Measurements from ENCODE around the gene HTR4. TPM values are rescaled to one million over a fixed set of nuclear protein-coding genes. Genes with fewer than 3 reads are reported as not detected.
A peak's percentile ranks its signal among the peaks of the same experiment; 100 is the strongest.

The HTR4 gene
- total RNA-seq, 1 donor from 2014 or later, result 0.99 TPM

DNA sequence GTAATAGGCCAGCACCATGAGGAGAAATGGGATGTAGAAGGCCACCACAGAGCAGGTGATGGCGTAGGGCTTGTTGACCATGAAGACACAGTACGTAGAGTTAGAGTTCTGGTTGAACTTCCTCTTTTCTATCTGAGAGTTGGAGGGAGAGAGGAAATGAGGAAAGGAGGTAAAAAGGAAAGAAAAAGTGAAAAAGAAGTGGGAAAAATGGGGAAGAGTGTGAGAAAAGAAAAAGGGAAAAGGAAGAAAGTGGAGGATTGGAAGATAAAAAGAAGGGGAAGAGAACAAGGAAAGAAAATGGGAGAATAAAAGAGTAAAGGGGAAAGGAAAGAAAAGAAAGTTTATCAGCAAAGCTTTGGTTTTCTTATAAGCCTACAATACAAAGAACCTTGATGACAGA is 144.4 kb downstream of the HTR4 start:
- TF ChIP-seq, protein P1, sequence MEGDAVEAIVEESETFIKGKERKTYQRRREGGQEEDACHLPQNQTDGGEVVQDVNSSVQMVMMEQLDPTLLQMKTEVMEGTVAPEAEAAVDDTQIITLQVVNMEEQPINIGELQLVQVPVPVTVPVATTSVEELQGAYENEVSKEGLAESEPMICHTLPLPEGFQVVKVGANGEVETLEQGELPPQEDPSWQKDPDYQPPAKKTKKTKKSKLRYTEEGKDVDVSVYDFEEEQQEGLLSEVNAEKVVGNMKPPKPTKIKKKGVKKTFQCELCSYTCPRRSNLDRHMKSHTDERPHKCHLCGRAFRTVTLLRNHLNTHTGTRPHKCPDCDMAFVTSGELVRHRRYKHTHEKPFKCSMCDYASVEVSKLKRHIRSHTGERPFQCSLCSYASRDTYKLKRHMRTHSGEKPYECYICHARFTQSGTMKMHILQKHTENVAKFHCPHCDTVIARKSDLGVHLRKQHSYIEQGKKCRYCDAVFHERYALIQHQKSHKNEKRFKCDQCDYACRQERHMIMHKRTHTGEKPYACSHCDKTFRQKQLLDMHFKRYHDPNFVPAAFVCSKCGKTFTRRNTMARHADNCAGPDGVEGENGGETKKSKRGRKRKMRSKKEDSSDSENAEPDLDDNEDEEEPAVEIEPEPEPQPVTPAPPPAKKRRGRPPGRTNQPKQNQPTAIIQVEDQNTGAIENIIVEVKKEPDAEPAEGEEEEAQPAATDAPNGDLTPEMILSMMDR (IDR thresholded peaks at IDR 0.05; ENCODE audit: borderline replicate concordance), result no peak
- no peak overlapping the region for H3K4me3 ChIP-seq

DNA sequence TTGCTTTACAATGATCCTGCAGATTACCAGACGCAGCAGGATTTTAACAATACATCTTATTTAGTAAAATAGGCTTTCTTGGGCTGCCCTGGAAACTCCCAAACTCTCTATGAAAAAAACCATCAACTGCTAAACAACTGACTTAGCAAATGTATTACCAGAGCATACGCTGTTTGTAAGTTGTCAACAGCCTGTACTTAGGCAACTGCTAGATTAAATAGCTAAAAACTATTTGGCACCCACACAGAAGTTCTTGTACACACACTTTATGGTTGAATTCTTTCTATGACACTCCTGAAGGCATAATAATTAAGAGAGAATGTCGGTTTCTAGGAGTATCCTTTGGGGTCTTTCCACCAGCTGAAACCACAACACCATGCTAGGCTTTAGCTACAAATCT is 146.7 kb downstream of the HTR4 start:
- no peaks in the 10 kb centered on the region for H3K36me3 ChIP-seq
- H3K9me3 ChIP-seq (replicated peaks), result peaks cover 7% of the 10 kb centered on the region
- intact Hi-C loops (cut with micrococcal nuclease), result no loop called here
- DNase-seq, result no peak
- TF ChIP-seq, protein P1 (IDR thresholded peaks at IDR 0.05; ENCODE audit: borderline replicate concordance), result no peak
- H3K27me3 ChIP-seq (ENCODE audit: low read depth), result no peaks in the 10 kb centered on the region
- no peak overlapping the region for H3K27ac ChIP-seq (replicated peaks)
- no peak overlapping the region for H3K4me3 ChIP-seq
- peaks cover 6% of the 10 kb centered on the region for H3K4me1 ChIP-seq

More for the DNA sequence above, 144.4 kb downstream of the HTR4 start:
- H3K36me3 ChIP-seq, result no peaks in the 10 kb centered on the region
- no peak overlapping the region for H3K27ac ChIP-seq (replicated peaks)
- DNase-seq, result no peak
- peaks cover 7% of the 10 kb centered on the region for H3K9me3 ChIP-seq (replicated peaks)
- H3K4me1 ChIP-seq, result peaks cover 6% of the 10 kb centered on the region
- no peaks in the 10 kb centered on the region for H3K27me3 ChIP-seq (ENCODE audit: low read depth)
- intact Hi-C loops (cut with micrococcal nuclease), result no loop called here

- Histone ChIP-seq H3K4me3 (no peak overlapping the region), H3K27me3 (ENCODE audit: low read depth) (no peaks in the 10 kb centered on the region), H3K27ac (replicated peaks) (no peak overlapping the region), H3K36me3 (no peaks in the 10 kb centered on the region), H3K4me1 (no peaks in the 10 kb centered on the region), H3K9me3 (replicated peaks) (no peaks in the 10 kb centered on the region)
- TF ChIP-seq, protein P1 (IDR thresholded peaks at IDR 0.05; ENCODE audit: borderline replicate concordance), result no peak
- DNase-seq, result no peak
- intact Hi-C loops (cut with micrococcal nuclease), result no loop called here
Observed at GRCh38 chr5:148499452-148499851, 154.9 kb downstream of the HTR4 start.

- TF ChIP-seq, protein P1 (IDR thresholded peaks at IDR 0.05; ENCODE audit: borderline replicate concordance), result no peak
- no peaks in the 10 kb centered on the region for H3K4me1 ChIP-seq
- intact Hi-C loops (cut with micrococcal nuclease), result no loop called here
Observed at GRCh38 chr5:148497757-148498156, 156.6 kb downstream of the HTR4 start.

GRCh38 chr5:148492351-148492750 is 162.0 kb downstream of the HTR4 start:
- H3K4me3 ChIP-seq, result no peak overlapping the region
- H3K27ac ChIP-seq (replicated peaks), result no peak overlapping the region
- H3K36me3 ChIP-seq, result no peaks in the 10 kb centered on the region
- H3K4me1 ChIP-seq, result peaks cover 26% of the 10 kb centered on the region
- DNase-seq, result no peak
- H3K27me3 ChIP-seq (ENCODE audit: low read depth), result no peaks in the 10 kb centered on the region
- intact Hi-C loops (cut with micrococcal nuclease), result no loop called here
- H3K9me3 ChIP-seq (replicated peaks), result no peaks in the 10 kb centered on the region
- TF ChIP-seq, protein P1 (IDR thresholded peaks at IDR 0.05; ENCODE audit: borderline replicate concordance), result no peak

More at GRCh38 chr5:148497757-148498156, 156.6 kb downstream of the HTR4 start:
- DNase-seq, result no peak
- Histone ChIP-seq H3K4me3 (no peak overlapping the region), H3K27ac (replicated peaks) (no peak overlapping the region), H3K9me3 (replicated peaks) (no peaks in the 10 kb centered on the region), H3K36me3 (no peaks in the 10 kb centered on the region), H3K27me3 (ENCODE audit: low read depth) (no peaks in the 10 kb centered on the region)

GRCh38 chr5:148491793-148492184 is 162.5 kb downstream of the HTR4 start:
- H3K9me3 ChIP-seq (replicated peaks), result no peaks in the 10 kb centered on the region
- no peak for DNase-seq
- H3K27ac ChIP-seq (replicated peaks), result peak overlapping the region; percentile 59
- TF ChIP-seq, protein P1 (IDR thresholded peaks at IDR 0.05; ENCODE audit: borderline replicate concordance), result no peak
- no peaks in the 10 kb centered on the region for H3K36me3 ChIP-seq
- H3K4me1 ChIP-seq, result peaks cover 26% of the 10 kb centered on the region
- H3K4me3 ChIP-seq, result no peak overlapping the region
- intact Hi-C loops (cut with micrococcal nuclease), result no loop called here
- H3K27me3 ChIP-seq (ENCODE audit: low read depth), result no peaks in the 10 kb centered on the region

All from left ventricle myocardium inferior (tissue), 1 donor.